ENCODE measurements around the gene GOLGA5.

- TF ChIP-seq EZH2 (IDR thresholded peaks at IDR 0.05; ENCODE audit: low read depth, unreplicated experiment) (no peak), POLR2AphosphoS5 (IDR thresholded peaks at IDR 0.05; ENCODE audit: low read depth) (no peak), EZH2phosphoT487 (IDR thresholded peaks at IDR 0.05; ENCODE audit: unreplicated experiment) (no peak), JUNB (IDR thresholded peaks at IDR 0.05; ENCODE audit: unreplicated experiment) (no peak), CREB1 (CRISPR knock-in tag; IDR thresholded peaks at IDR 0.05; ENCODE audit: low read depth) (no peak), STAT1 (IDR thresholded peaks at IDR 0.05; ENCODE audit: unreplicated experiment) (no peak), ZNF331 (CRISPR knock-in tag; IDR thresholded peaks at IDR 0.05; ENCODE audit: low read depth) (no peak), ZNF114 (CRISPR knock-in tag; IDR thresholded peaks at IDR 0.05) (no peak), NANOG (IDR thresholded peaks at IDR 0.05; ENCODE audit: borderline replicate concordance) (no peak), ZNF462 (CRISPR knock-in tag; IDR thresholded peaks at IDR 0.05) (no peak)
- TF ChIP-seq, protein P1, sequence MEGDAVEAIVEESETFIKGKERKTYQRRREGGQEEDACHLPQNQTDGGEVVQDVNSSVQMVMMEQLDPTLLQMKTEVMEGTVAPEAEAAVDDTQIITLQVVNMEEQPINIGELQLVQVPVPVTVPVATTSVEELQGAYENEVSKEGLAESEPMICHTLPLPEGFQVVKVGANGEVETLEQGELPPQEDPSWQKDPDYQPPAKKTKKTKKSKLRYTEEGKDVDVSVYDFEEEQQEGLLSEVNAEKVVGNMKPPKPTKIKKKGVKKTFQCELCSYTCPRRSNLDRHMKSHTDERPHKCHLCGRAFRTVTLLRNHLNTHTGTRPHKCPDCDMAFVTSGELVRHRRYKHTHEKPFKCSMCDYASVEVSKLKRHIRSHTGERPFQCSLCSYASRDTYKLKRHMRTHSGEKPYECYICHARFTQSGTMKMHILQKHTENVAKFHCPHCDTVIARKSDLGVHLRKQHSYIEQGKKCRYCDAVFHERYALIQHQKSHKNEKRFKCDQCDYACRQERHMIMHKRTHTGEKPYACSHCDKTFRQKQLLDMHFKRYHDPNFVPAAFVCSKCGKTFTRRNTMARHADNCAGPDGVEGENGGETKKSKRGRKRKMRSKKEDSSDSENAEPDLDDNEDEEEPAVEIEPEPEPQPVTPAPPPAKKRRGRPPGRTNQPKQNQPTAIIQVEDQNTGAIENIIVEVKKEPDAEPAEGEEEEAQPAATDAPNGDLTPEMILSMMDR (conservative IDR thresholded peaks at IDR 0.05; ENCODE audit: low read depth in 2 of 2) = peak; percentile 76 to 84
- TF ChIP-seq, protein P2, sequence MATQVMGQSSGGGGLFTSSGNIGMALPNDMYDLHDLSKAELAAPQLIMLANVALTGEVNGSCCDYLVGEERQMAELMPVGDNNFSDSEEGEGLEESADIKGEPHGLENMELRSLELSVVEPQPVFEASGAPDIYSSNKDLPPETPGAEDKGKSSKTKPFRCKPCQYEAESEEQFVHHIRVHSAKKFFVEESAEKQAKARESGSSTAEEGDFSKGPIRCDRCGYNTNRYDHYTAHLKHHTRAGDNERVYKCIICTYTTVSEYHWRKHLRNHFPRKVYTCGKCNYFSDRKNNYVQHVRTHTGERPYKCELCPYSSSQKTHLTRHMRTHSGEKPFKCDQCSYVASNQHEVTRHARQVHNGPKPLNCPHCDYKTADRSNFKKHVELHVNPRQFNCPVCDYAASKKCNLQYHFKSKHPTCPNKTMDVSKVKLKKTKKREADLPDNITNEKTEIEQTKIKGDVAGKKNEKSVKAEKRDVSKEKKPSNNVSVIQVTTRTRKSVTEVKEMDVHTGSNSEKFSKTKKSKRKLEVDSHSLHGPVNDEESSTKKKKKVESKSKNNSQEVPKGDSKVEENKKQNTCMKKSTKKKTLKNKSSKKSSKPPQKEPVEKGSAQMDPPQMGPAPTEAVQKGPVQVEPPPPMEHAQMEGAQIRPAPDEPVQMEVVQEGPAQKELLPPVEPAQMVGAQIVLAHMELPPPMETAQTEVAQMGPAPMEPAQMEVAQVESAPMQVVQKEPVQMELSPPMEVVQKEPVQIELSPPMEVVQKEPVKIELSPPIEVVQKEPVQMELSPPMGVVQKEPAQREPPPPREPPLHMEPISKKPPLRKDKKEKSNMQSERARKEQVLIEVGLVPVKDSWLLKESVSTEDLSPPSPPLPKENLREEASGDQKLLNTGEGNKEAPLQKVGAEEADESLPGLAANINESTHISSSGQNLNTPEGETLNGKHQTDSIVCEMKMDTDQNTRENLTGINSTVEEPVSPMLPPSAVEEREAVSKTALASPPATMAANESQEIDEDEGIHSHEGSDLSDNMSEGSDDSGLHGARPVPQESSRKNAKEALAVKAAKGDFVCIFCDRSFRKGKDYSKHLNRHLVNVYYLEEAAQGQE (IDR thresholded peaks at IDR 0.05; ENCODE audit: unreplicated experiment) = no peak
- TF ChIP-seq, protein P3, sequence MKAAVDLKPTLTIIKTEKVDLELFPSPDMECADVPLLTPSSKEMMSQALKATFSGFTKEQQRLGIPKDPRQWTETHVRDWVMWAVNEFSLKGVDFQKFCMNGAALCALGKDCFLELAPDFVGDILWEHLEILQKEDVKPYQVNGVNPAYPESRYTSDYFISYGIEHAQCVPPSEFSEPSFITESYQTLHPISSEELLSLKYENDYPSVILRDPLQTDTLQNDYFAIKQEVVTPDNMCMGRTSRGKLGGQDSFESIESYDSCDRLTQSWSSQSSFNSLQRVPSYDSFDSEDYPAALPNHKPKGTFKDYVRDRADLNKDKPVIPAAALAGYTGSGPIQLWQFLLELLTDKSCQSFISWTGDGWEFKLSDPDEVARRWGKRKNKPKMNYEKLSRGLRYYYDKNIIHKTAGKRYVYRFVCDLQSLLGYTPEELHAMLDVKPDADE (IDR thresholded peaks at IDR 0.05) = no peak
These were observed 86.7 kb downstream of the GOLGA5 start for GRCh38 chr14:92880851-92881250.
